Stimulated activated naive CD4-positive, alpha-beta T cell treated with Interleukin-2 at 50 U/mL for 16 hours (primary cell): ENCODE measurements around the gene TTC33.
"Not testable (repeated sequence)": the region's sequence is repeated elsewhere in the genome, so short reads cannot be mapped to it uniquely, and the experiment has no call there.

Experiments
- DNase-seq: peaks from one replicate; lab custom pipeline; 2025; lab: John Stamatoyannopoulos, UW

The TTC33 gene

GRCh38 chr5:40614923-40615585 lies 140.7 kb downstream of the TTC33 start:
- no peak for DNase-seq

DNA sequence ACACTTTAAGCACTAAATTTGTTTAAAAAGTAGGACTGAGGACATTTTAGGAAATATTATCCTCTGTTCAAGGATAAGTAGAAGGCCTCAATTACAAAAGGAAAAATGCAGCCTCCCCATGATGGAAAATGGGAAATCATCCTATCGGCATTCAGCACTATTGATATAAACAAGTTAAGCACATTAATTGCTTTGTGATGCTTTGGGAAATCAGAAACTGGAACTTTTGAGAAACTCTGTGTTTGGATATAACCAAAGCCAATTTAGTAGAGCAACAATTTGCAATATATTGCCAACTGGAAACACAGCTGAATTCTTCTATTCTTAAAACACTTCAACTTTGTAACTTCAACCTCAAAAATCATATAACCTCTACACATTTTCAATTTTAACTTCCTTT lies 141.3 kb downstream of the TTC33 start:
- DNase-seq: no peak

DNA sequence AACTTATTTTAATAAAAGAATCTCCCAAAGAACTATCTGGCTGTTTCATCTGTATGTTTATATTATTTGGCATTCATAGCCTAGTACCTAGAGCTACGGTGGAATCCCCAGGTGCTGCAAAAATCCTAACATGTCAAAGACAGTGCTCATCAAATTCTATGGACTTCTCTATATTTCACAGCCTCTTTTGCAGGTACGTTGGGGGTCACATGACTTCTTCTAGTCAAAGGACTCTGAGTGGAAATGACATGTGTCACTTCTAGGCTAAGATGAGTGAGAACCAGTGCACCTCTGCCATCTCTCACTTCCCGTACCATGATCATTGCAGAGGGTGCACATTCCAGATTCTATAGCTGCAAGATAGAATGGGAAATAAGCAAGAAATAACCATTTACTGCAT lies 148.6 kb downstream of the TTC33 start:
- no peak for DNase-seq

DNA sequence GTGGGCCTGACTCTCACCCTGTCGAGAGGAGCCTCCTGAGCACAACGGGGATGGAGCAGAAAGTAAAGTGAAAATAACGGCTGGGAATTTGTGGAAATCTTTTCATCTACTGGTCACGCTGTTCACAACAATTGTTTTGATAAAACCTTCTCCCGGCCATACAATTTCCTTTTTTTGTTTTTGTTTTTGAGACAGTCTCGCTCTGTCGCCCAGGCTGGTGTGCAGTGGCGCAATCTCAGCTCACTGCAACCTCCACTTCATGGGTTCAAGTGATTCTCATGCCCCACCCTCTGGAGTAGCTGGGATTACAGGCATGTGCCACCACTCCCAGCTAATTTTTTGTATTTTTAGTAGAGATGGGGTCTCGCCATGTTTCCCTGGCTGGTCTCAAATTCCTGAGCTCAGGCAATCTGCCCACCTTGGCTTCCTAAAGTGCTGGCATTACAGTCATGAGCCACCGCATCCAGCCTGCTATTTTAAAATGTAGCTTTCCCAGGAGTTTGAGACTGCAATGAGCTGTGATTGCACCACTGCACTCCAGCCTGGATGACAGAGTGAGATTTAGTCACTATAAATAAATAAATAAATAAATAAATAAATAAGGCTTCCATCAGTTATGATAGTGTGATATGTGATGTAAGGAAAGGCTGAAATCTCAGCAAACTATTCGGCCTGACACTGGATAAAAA lies 149.5 kb downstream of the TTC33 start:
- DNase-seq: no peak

- no peak for DNase-seq
These were observed 150.3 kb downstream of the TTC33 start for GRCh38 chr5:40605295-40605958.

DNA sequence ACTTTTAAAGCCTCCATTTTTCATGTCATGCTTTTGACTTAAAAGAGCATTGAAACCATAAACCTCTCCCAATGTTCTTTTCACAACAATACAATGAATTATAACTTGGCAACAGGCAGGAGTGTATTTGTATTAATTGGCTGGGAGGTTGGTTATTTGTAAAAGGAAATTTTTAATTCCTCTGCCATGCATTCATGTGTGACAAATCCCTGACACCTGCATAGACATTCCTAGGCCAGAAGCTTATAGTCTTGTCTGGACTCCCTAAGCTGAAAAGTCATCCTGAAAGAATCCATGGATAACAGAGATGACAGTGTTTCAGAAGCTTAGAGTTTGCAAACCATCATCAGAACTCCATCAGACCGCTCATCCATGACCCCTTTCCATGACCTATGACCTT lies 152.4 kb downstream of the TTC33 start:
- no peak for DNase-seq

- DNase-seq: no peak
These were observed 154.4 kb downstream of the TTC33 start for GRCh38 chr5:40601198-40601868.

DNA sequence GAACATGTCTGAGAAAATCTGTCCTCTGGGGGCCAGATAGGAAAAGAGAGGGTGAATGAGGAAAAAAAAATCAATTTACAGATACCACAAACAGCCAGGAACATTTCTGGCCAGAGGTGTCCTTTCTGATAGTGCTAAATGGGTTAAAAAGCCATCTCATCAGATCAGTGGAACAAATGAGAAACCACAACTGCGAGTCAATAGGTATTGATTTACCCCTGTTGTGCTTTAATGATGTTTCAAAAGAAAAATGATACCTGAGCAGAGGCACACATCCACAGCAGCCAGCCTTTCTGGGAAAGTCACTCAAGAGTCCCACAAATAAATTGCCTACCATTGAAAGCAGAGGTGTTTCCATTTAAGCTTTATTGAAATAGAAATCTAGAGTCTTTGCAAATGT lies 155.4 kb downstream of the TTC33 start:
- DNase-seq: no peak

- DNase-seq: no peak
These were observed 156.1 kb downstream of the TTC33 start for GRCh38 chr5:40599676-40600075.

GRCh38 chr5:40594811-40595210 lies 160.9 kb downstream of the TTC33 start:
- DNase-seq: no peak

- DNase-seq: not testable (repeated sequence)
These were observed 163.9 kb downstream of the TTC33 start for GRCh38 chr5:40591727-40592396.

DNA sequence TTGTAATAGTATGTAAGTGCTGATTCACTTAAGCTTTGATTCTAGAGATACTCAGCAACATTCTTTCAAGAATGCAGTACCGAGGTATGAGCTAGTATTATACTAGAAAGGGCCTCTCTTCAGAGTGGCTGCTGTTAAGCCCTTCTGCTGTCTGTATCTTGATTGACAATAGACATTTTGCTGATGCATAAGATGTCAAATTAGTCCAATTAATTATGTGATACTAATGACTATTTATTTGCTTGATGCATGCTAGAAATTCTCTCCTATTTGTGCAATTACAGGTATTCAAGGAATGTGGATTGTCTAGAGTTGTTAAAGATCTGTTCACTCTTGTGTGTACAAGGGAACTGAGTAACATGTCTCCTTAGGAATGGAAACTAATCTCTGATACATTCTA lies 168.4 kb downstream of the TTC33 start:
- DNase-seq: no peak

DNA sequence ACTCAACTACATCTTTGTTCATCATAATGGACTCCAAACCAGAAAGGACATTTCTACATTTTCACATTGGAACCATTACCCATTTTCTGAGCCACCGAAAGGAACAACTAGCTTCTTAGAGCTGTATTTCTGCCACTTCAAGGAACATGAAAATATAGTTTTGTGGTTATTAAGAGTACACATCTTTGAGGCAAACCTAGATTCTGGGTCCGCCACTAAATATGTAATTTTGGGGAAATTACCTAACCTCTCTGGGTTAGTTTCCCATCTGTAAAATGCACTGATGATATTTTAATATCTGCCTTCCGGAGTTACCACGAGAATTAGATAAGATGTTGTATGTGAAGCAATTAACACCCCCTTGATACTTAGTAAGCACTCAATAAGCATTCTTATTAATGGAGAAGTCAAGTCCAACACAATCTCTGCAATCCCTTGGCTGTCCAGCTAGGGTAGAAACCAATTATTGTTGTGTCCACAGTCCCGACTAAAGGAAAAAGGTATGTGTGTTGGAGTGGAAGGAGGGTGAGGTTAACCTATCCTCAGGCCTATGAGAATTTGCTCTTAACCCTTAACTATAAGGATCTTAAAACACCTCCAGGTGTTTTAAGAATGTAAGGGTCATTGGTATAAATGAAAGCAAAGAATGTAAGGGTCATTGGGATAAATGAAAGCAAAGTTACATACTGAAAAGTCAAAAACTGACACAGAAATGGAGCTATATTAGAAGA lies 170.1 kb downstream of the TTC33 start:
- no peak for DNase-seq

DNA sequence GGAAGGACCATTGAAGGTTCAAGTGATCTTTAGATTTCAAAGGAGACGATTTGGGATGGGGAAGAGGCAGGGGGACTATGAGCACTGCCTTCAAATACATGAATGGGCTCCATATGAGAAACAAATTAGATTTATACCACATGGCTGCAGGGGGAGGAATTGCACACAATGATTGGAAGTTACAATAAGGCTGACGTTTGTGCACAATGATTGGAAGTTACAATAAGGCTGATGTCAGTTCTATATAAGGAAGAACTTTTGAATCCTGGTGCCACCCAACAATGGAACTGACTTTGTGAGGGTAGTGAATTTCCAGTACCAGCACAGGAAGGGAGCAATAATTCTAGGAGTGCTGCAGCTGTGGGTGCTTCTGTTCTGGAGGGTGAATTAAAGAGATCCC lies 171.7 kb downstream of the TTC33 start:
- DNase-seq: no peak

- peak; percentile 45 for DNase-seq
These were observed 177.0 kb downstream of the TTC33 start for GRCh38 chr5:40578501-40579451.

- DNase-seq: no peak
These were observed 178.0 kb downstream of the TTC33 start for GRCh38 chr5:40577718-40578117.

GRCh38 chr5:40575921-40576320 lies 179.8 kb downstream of the TTC33 start:
- DNase-seq: no peak

DNA sequence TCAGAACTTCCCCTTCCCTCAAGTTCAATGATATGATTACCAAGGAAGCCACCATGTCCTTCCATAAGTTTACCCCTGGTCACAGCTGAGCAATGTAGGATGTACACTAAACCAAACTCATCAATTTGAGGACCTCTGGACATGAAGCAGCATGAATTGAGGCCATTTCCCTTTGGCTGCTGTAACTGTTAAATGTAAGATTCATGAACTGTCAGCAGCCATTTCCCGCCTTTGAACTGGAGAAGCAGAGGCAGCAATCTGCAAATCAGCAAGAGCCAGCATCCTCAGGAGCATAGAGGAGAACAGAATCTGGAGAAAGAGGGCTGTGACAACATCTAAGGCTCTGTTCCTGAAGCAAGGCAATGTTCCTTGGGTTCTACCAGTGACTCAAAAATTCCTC lies 180.3 kb downstream of the TTC33 start:
- no peak for DNase-seq

- no peak for DNase-seq
These were observed 182.8 kb downstream of the TTC33 start for GRCh38 chr5:40572937-40573336.

- DNase-seq: no peak
These were observed 183.4 kb downstream of the TTC33 start for GRCh38 chr5:40572391-40572790.
